Measurements from ENCODE around the gene ARID1B. TPM values are rescaled to one million over a fixed set of nuclear protein-coding genes. Genes with fewer than 3 reads are reported as not detected.

Gene ARID1B
- total and polyA plus RNA-seq, 8 donors = 16.2 to 68.0 (median 42.5) TPM

DNA sequence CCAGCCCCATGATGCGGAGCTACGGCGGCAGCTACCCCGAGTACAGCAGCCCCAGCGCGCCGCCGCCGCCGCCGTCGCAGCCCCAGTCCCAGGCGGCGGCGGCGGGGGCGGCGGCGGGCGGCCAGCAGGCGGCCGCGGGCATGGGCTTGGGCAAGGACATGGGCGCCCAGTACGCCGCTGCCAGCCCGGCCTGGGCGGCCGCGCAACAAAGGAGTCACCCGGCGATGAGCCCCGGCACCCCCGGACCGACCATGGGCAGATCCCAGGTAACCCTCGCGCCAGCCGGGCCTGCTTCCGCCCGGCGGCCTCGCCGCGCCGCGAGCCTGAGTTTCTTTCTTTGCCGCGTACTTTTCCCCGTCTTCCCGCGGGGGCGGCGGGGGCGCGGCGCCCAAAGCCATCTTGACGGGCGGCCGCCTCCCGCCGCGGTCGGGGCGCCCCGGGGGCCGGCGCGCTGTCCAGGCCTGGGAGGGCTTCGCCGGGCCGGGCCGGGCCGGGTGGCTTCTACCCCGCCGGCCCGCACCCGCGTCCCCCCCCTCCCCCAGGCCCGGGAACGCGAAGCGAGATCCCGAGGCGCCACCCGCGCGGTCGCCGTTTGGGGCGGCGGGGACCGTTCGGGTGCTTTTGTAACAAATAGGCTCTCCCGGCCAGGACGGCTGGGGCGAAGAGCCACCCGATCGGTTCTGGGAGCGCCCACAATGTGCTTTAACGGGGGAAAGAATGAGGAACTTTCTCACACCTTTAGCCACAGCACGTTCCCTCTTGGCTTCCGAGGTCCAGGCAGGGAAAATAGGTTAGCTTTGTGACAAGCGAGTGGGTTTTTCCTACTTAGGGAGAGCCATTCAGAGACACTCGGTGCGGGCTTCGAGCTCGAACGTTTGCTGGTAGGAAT is 2.3 kb downstream of the ARID1B start:
- TF ChIP-seq CTCF (IDR thresholded peaks at IDR 0.05) = no peak
- Histone ChIP-seq H3K9me3 (no peaks in the 10 kb centered on the region), H3K27me3 (no peaks in the 10 kb centered on the region), H3K4me3 (peak overlapping the region; percentile 46 to 85 (median 74)), H3K4me1 (peaks cover 10 to 37% (median 22%) of the 10 kb centered on the region in 3 donors), H3K27ac (peak overlapping the region; percentile 81 to 99 (median 96)), H3K36me3 (no peaks in the 10 kb centered on the region)
- 0 to 2% methylated on average over 25 to 108 of the region's 108 CpGs for WGBS, 2 donors
- intact Hi-C loops (cut with DNase I) = loop anchor here in 1 of 3 donors (10.0 kb wide), 3 partner anchors 95 to 215 kb away; no protein-coding TSS in a partner anchor
- FAIRE-seq (no peak), ATAC-seq (peak; percentile 38 to 54 (median 42)), DNase-seq (peak; percentile 46 to 85 (median 60))

GRCh38 chr6:156780102-156780641 is 3.0 kb downstream of the ARID1B start:
- peak overlapping the region; percentile 81 to 99 (median 96) for H3K27ac ChIP-seq
- 0 to 1% methylated on average over 9 of the region's 9 CpGs for WGBS, 2 donors
- no peak for TF ChIP-seq CTCF (IDR thresholded peaks at IDR 0.05)
- H3K4me3 ChIP-seq = peak overlapping the region; percentile 46 to 85 (median 74)
- FAIRE-seq (peak; percentile 69), DNase-seq (peak in 3 of 6 donors; percentile 31 to 66 (median 50)), ATAC-seq (peak; percentile 44 to 78 (median 62))
- peaks cover 10 to 36% (median 22%) of the 10 kb centered on the region in 3 donors for H3K4me1 ChIP-seq
- no peaks in the 10 kb centered on the region for H3K27me3 ChIP-seq
- intact Hi-C loops (cut with DNase I) = loop anchor here in 1 of 3 donors (10.0 kb wide), 1 partner anchor 165 kb away; no protein-coding TSS in a partner anchor
- H3K36me3 ChIP-seq = no peaks in the 10 kb centered on the region
- H3K9me3 ChIP-seq = no peaks in the 10 kb centered on the region

DNA sequence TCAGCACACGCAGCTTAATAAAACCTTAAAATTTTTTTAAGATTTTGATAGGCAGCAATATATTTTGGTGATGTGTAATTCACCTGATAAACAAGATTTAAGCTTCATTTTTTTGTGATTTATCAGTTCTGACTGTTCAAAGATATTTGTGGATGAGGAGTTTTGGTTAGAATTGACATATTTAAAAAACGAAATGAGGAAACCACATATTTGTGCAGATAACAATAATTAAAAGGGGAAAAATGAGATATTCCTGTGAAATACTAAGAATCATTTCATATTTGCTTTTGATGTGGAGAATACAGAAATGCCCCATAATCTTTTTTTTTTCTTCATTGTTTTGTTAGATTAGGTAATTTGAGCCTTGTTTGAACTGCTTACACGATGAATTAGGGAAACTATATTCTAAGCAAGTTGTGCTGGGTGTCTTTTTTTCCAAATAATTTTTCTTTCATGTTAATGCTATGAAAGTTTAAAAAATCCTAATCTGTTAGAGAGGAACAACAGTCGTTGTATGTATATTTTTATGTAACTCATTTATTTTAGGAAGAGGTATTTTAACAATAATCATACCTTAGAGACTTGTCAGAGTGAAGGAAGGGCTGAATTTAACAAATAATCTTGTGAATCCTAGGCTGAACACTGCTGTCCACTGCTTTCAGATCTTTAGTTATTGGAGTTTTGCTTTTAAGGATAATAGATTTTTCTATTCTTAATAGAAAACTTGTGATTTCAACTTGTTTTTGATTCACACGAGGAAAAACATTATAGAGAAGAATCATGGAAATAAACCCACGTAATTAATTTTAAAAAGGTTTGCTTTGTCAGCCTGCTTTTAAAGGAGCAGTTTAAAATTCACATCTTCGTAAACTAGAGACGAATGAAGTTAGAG is 4.0 kb downstream of the ARID1B start:
- intact Hi-C loops (cut with DNase I) = loop anchor here in 1 of 3 donors (10.0 kb wide), 1 partner anchor 164 kb away; no protein-coding TSS in a partner anchor
- 6 to 7% methylated on average over 8 of the region's 8 CpGs for WGBS, 2 donors
- H3K4me3 ChIP-seq = peak overlapping the region in 2 of 4 donors; percentile 70 to 85
- ATAC-seq (no peak), FAIRE-seq (peak; percentile 69), DNase-seq (no peak)
- peaks cover 7 to 26% (median 14%) of the 10 kb centered on the region in 3 donors for H3K4me1 ChIP-seq
- H3K36me3 ChIP-seq = no peaks in the 10 kb centered on the region
- TF ChIP-seq CTCF (IDR thresholded peaks at IDR 0.05) = no peak
- H3K9me3 ChIP-seq = no peaks in the 10 kb centered on the region
- peak overlapping the region in 2 of 4 donors; percentile 97 to 99 for H3K27ac ChIP-seq
- H3K27me3 ChIP-seq = no peaks in the 10 kb centered on the region

DNA sequence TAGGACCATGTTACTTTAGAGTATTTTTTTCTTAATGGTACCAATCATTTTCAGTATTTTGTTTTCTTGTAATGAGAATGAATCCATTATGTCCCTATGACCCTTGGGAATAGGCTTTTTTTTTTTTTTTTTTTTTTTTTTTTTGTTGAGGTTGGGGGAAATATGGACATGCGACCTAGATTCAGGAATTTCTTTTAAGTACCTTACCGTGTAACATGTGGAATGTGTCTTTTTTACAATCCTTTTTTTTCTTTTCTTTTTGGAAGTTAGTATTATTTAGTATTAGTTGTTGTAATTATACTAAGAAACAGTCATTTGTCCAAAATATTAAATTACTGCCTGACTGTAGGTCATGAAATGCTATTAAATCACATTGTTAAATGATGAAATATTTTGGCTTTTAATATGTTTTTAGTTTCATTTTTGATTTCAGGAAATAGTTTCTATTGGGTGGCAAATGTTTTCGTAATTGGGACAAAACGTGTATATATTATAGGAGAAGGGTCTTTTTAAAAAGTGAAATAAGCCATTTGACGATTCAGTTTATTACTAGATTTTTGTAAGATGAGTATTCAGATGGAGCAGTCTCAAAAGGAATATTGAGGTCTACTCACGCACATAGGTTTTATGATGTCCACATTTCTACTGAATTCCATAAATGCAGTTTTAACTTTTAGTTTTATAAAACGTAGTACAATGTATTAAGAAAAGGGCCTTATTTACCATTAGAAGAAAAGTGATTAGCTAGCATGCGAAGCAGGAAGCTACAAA is 4.9 kb downstream of the ARID1B start:
- no peaks in the 10 kb centered on the region for H3K36me3 ChIP-seq
- TF ChIP-seq CTCF (IDR thresholded peaks at IDR 0.05) = no peak
- H3K9me3 ChIP-seq = no peaks in the 10 kb centered on the region
- intact Hi-C loops (cut with DNase I) = loop anchor here in 1 of 3 donors (10.0 kb wide), 1 partner anchor 163 kb away; no protein-coding TSS in a partner anchor
- DNase-seq (no peak), ATAC-seq (no peak), FAIRE-seq (peak; percentile 92)
- 8 to 12% methylated on average over 8 of the region's 8 CpGs for WGBS, 2 donors
- H3K27ac ChIP-seq = peak overlapping the region in 2 of 4 donors; percentile 97 to 99
- peaks cover 3 to 25% (median 11%) of the 10 kb centered on the region in 3 donors for H3K4me1 ChIP-seq
- H3K27me3 ChIP-seq = no peaks in the 10 kb centered on the region
- H3K4me3 ChIP-seq = peak overlapping the region in 2 of 4 donors; percentile 70 to 85

All from pancreas (tissue), 10 donors.